HepG2 (cell line): ENCODE results near the gene MPC1. TPM values are rescaled to one million over a fixed set of nuclear protein-coding genes. Genes with fewer than 3 reads are reported as not detected.

Source experiments
- BRCA1 ChIP-seq: sonication (generic); formaldehyde crosslinking; IDR thresholded peaks from 2 replicates; pipeline ENCODE4 v1.4.0; 2020; ENCODE audit warnings: missing genetic modification reagents
- GABPB1 ChIP-seq: IDR thresholded peaks from 2 replicates; pipeline ENCODE4 v1.6.1; 2016; ENCODE audit warnings: mild to moderate bottlenecking, missing genetic modification reagents, moderate library complexity, missing compliant biosample characterization
- HNF1A ChIP-seq, 2 experiments: sonication (generic) in 1 of 2; formaldehyde crosslinking in 1 of 2; IDR thresholded peaks; 2 replicates each; pipeline versions ENCODE4 v1.4.0 to v1.6.1; 2016 to 2020; ENCODE audit warnings: borderline replicate concordance in 1 of 2, low read depth in 1 of 2, mild to moderate bottlenecking in 1 of 2, missing genetic modification reagents in 1 of 2
- MIXL1 ChIP-seq: IDR thresholded peaks from 2 replicates; pipeline ENCODE4 v1.6.1; 2016
- MXD4 ChIP-seq: IDR thresholded peaks from 2 replicates; pipeline ENCODE4 v1.6.1; 2016; ENCODE audit warnings: mild to moderate bottlenecking, missing biosample characterization, missing genetic modification reagents
- NR2F1 ChIP-seq, 2 experiments: fragments of 450-650 bp in 1 of 2; formaldehyde crosslinking in 1 of 2; IDR thresholded peaks; 2 replicates each; pipeline versions ENCODE4 v1.5.0 to v1.6.1; 2016 to 2020; ENCODE audit warnings: mild to moderate bottlenecking in 1 of 2, missing compliant biosample characterization in 1 of 2, missing genetic modification reagents in 1 of 2, moderate library complexity in 1 of 2
- PAF1 ChIP-seq: IDR thresholded peaks from 2 replicates; pipeline ENCODE4 v1.6.1; 2016; ENCODE audit warnings: missing genetic modification reagents, missing compliant biosample characterization
- REST ChIP-seq, 2 experiments: IDR thresholded peaks; 2 replicates each; pipeline ENCODE4 v1.6.1; 2011 to 2012; ENCODE audit warnings: low read length in 2 of 2, borderline replicate concordance in 1 of 2, low read depth in 1 of 2, mild to moderate bottlenecking in 1 of 2, moderate library complexity in 1 of 2
- SALL1 ChIP-seq: sonication (generic); formaldehyde crosslinking; IDR thresholded peaks from 2 replicates; pipeline ENCODE4 v1.8.0; 2022; ENCODE audit warnings: mild to moderate bottlenecking, missing genetic modification reagents
- SIX1 ChIP-seq: sonication (generic); formaldehyde crosslinking; IDR thresholded peaks from 2 replicates; pipeline ENCODE4 v1.4.0; 2020; ENCODE audit warnings: missing genetic modification reagents, borderline replicate concordance
- SP2 ChIP-seq: sonication (generic); formaldehyde crosslinking; IDR thresholded peaks from 2 replicates; pipeline ENCODE4 v1.5.1; 2020; ENCODE audit warnings: mild to moderate bottlenecking, missing genetic modification reagents
- SPEN ChIP-seq: sonication (generic); formaldehyde crosslinking; IDR thresholded peaks from 2 replicates; pipeline ENCODE4 v1.5.1; 2020; ENCODE audit warnings: low read depth, mild to moderate bottlenecking, missing genetic modification reagents
- SRF ChIP-seq: IDR thresholded peaks from 2 replicates; pipeline ENCODE4 v1.6.1; 2011; ENCODE audit warnings: mild to moderate bottlenecking, low read depth, low read length, moderate library complexity
- XBP1 ChIP-seq: sonication (generic); formaldehyde crosslinking; IDR thresholded peaks from 2 replicates; pipeline ENCODE4 v1.5.0; 2020; ENCODE audit warnings: missing genetic modification reagents
- ZBTB4 ChIP-seq: sonication (generic); formaldehyde crosslinking; IDR thresholded peaks from 2 replicates; pipeline ENCODE4 v1.4.0; 2020; ENCODE audit warnings: missing genetic modification reagents, mild to moderate bottlenecking, borderline replicate concordance
- ZKSCAN8 ChIP-seq: IDR thresholded peaks from 2 replicates; pipeline ENCODE4 v1.6.1; 2016; ENCODE audit warnings: borderline replicate concordance, missing genetic modification reagents, missing compliant biosample characterization
- ZNF124 ChIP-seq: sonication (generic); formaldehyde crosslinking; IDR thresholded peaks from 2 replicates; pipeline ENCODE4 v1.4.0; 2020; ENCODE audit warnings: missing genetic modification reagents
- ZNF234 ChIP-seq: sonication (generic); formaldehyde crosslinking; conservative IDR thresholded peaks from 2 replicates; pipeline ENCODE4 v1.5.1; 2020; ENCODE audit warnings: mild to moderate bottlenecking, missing genetic modification reagents
- ZSCAN25 ChIP-seq: sonication (generic); formaldehyde crosslinking; IDR thresholded peaks from 2 replicates; pipeline ENCODE4 v1.8.0; 2022; ENCODE audit warnings: mild to moderate bottlenecking, missing genetic modification reagents
- polyA plus RNA-seq, 8 experiments: library from polyadenylated mRNA; depleted of rRNA in 3 of 8; stranded (reverse) in 7 of 8; unstranded in 1 of 8; fragments of >200 nt; fragmentation: Illumina TruSeq in 4 of 8; extraction: Trizol in 4 of 8; gene quantifications; 2 replicates each; pipeline versions ENCODE4 v1.2.1 to v1.2.3, GENCODE V29; 2011 to 2016; ENCODE audit warnings: low read depth in 4 of 8, missing spikeins in 1 of 8, mixed read lengths in 1 of 8; ENCODE audit not compliant: insufficient read depth in 1 of 8
- total RNA-seq, 5 experiments: library from RNA; depleted of rRNA; stranded (reverse); fragments of >200 nt; fragmentation: Illumina TruSeq; extraction: Trizol; gene quantifications; 2 replicates each; pipeline ENCODE4 v1.2.3, GENCODE V29; 2016; ENCODE audit warnings: low read depth in 1 of 5

The MPC1 gene
- total and polyA plus RNA-seq, 2 of the 13 experiments (the other 11 are each of a cell fraction or from before 2014, with no cell fraction given) = 189 to 214 TPM

GRCh38 chr6:166351715-166352285, 30.9 kb downstream of the MPC1 start (continued):
- TF ChIP-seq HNF1A (IDR thresholded peaks at IDR 0.05; ENCODE audit: low read depth) (peak; percentile 91), HNF1A (CRISPR knock-in tag; IDR thresholded peaks at IDR 0.05; ENCODE audit: borderline replicate concordance) (peak; percentile 92; the same call in 1 of the 2 replicates), XBP1 (CRISPR knock-in tag) (no peak), ZNF234 (no peak), SIX1 (CRISPR knock-in tag) (peak; percentile 44; the same call in 1 of the 2 replicates), SRF (0 out of 2 replicates have a peak, but pooled peaks have one; percentile 36), SALL1 (peak; percentile 56), ZNF124 (CRISPR knock-in tag) (no peak), ZSCAN25 (CRISPR knock-in tag) (no peak), MIXL1 (CRISPR knock-in tag) (peak; percentile 76), GABPB1 (CRISPR knock-in tag) (0 out of 2 replicates have a peak, but pooled peaks have one; percentile 19), ZBTB4 (CRISPR knock-in tag) (no peak), REST (IDR thresholded peaks at IDR 0.05; ENCODE audit: borderline replicate concordance in 1 of 2, low read depth in 1 of 2, low read length in 2 of 2) (no peak), BRCA1 (CRISPR knock-in tag) (no peak), PAF1 (CRISPR knock-in tag) (no peak), NR2F1 (CRISPR knock-in tag; IDR thresholded peaks at IDR 0.05) (no peak), SP2 (no peak), MXD4 (CRISPR knock-in tag) (no peak), ZKSCAN8 (CRISPR knock-in tag) (no peak), SPEN (CRISPR knock-in tag) (no peak)
